ENCODE measurements around the gene SLC39A10. TPM values are rescaled to one million over a fixed set of nuclear protein-coding genes. Genes with fewer than 3 reads are reported as not detected.

Gene SLC39A10
- total and polyA plus RNA-seq, 10 of the 15 experiments (the other 5 are each of a cell fraction or from before 2014, with no cell fraction given) = 2.0 to 23.6 (median 7.9) TPM

DNA sequence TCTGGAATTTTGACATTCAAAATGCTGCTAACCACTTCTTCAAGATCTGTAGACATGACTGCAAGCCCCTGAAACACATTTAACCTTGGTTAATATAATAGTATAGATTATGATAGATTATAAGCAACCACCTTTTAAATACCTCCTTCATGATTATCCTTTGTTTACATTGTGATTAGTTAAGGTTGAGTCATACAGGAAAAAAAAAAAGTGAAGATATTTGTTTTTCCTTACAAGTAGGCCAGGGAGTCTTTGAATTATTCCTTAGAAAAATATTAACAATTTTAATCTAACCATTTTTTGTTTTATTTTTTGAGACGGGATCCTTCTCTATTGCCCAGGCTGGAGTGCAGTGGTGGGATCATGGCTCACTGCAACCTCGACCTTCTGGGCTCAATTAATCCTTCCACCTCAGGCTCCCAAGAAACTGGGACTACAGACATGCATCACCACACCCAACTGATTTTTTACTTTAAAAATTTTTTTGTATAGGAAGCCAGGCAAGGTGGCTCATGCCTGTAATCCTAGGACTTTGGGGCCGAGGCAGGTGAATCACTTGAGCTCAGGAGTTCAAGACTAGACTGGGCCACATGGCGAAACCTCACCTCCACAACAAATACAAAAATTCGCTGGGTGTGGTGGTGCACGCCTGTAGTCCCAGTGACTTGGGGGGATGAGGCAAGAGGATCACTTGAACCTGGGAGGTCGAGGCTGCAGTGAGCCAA is 99.4 kb downstream of the SLC39A10 start:
- no peak overlapping the region for H3K4me3 ChIP-seq
- POLR2A ChIA-PET = no interaction called here
- H3K4me1 ChIP-seq (ENCODE audit: control insufficient read depth, insufficient read depth, low read length) = no peaks in the 10 kb centered on the region
- no peak overlapping the region for H3K27ac ChIP-seq (ENCODE audit: control insufficient read depth, insufficient read depth)
- FAIRE-seq (no peak), DNase-seq (ENCODE audit: low read depth, low spot score) (no peak), ATAC-seq (no peak)
- H3K36me3 ChIP-seq (ENCODE audit: control insufficient read depth in 2 of 2, insufficient read depth in 2 of 2, low read length in 1 of 2) = no peaks in the 10 kb centered on the region
- CTCF ChIA-PET = no interaction called here
- RAD21 ChIA-PET (ENCODE audit: unreplicated experiment) = no interaction called here
- intact Hi-C loops (cut with micrococcal nuclease; ENCODE audit: unreplicated experiment) = no loop called here
- H4K20me1 ChIP-seq (ENCODE audit: control insufficient read depth, insufficient read depth) = no peaks in the 10 kb centered on the region
- WGBS (ENCODE audit: insufficient coverage, insufficient replicate concordance, low lambda C conversion rate, missing lambda C conversion rate) = 29% methylated on average over 7 of the region's 7 CpGs
- TF ChIP-seq IKZF2 (IDR thresholded peaks at IDR 0.05) = no peak
- TF ChIP-seq, protein P1, sequence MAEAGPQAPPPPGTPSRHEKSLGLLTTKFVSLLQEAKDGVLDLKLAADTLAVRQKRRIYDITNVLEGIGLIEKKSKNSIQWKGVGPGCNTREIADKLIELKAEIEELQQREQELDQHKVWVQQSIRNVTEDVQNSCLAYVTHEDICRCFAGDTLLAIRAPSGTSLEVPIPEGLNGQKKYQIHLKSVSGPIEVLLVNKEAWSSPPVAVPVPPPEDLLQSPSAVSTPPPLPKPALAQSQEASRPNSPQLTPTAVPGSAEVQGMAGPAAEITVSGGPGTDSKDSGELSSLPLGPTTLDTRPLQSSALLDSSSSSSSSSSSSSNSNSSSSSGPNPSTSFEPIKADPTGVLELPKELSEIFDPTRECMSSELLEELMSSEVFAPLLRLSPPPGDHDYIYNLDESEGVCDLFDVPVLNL (IDR thresholded peaks at IDR 0.05; ENCODE audit: low read depth, low read length) = no peak
- no peak for TF ChIP-seq KLF5 (IDR thresholded peaks at IDR 0.05; ENCODE audit: partially characterized antibody)
- no peak for TF ChIP-seq TCF7 (IDR thresholded peaks at IDR 0.05; ENCODE audit: borderline replicate concordance)
- TF ChIP-seq, protein P2, sequence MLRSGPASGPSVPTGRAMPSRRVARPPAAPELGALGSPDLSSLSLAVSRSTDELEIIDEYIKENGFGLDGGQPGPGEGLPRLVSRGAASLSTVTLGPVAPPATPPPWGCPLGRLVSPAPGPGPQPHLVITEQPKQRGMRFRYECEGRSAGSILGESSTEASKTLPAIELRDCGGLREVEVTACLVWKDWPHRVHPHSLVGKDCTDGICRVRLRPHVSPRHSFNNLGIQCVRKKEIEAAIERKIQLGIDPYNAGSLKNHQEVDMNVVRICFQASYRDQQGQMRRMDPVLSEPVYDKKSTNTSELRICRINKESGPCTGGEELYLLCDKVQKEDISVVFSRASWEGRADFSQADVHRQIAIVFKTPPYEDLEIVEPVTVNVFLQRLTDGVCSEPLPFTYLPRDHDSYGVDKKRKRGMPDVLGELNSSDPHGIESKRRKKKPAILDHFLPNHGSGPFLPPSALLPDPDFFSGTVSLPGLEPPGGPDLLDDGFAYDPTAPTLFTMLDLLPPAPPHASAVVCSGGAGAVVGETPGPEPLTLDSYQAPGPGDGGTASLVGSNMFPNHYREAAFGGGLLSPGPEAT (IDR thresholded peaks at IDR 0.05; ENCODE audit: low read depth) = no peak
- no peak for TF ChIP-seq ZNF384 (IDR thresholded peaks at IDR 0.05; ENCODE audit: borderline replicate concordance, low read depth, low read length)
- no peak for TF ChIP-seq POLR2AphosphoS2 (IDR thresholded peaks at IDR 0.05; ENCODE audit: low read depth, low read length)
- no peak for TF ChIP-seq SIN3A (IDR thresholded peaks at IDR 0.05; ENCODE audit: low read depth, low read length)
- no peak for TF ChIP-seq SRF (IDR thresholded peaks at IDR 0.05; ENCODE audit: low read depth in 2 of 2, low read length in 2 of 2)
- TF ChIP-seq ATF7 (IDR thresholded peaks at IDR 0.05; ENCODE audit: low read depth) = no peak
- TF ChIP-seq, protein P3, sequence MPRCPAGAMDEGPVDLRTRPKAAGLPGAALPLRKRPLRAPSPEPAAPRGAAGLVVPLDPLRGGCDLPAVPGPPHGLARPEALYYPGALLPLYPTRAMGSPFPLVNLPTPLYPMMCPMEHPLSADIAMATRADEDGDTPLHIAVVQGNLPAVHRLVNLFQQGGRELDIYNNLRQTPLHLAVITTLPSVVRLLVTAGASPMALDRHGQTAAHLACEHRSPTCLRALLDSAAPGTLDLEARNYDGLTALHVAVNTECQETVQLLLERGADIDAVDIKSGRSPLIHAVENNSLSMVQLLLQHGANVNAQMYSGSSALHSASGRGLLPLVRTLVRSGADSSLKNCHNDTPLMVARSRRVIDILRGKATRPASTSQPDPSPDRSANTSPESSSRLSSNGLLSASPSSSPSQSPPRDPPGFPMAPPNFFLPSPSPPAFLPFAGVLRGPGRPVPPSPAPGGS (IDR thresholded peaks at IDR 0.05; ENCODE audit: borderline replicate concordance, insufficient read depth, low read depth, low read length, poor library complexity, severe bottlenecking) = no peak
- no peak for TF ChIP-seq LARP7 (IDR thresholded peaks at IDR 0.05)
- in situ Hi-C loops (cut with MboI) = no loop called here
- no peaks in the 10 kb centered on the region for H3K9me3 ChIP-seq (replicated peaks; ENCODE audit: control insufficient read depth, insufficient read depth, low read length)
- H3K4me2 ChIP-seq (ENCODE audit: control insufficient read depth, insufficient read depth) = no peak overlapping the region
- H3K9ac ChIP-seq (ENCODE audit: control insufficient read depth, insufficient read depth, low read length) = no peak overlapping the region
- SMC1A ChIA-PET (ENCODE audit: uncharacterized antibody, unreplicated experiment) = interaction anchor here (0.8 to 1.6 kb wide), 2 partner anchors 63 to 119 kb away, joined by 3 read pairs; no protein-coding TSS in a partner anchor
- H2AFZ ChIP-seq (ENCODE audit: control insufficient read depth, low read depth, low read length) = no peak overlapping the region
- no peaks in the 10 kb centered on the region for H3K79me2 ChIP-seq (ENCODE audit: control insufficient read depth, insufficient read depth, low read length)
- no peaks in the 10 kb centered on the region for H3K27me3 ChIP-seq (replicated peaks in 1 of 2; ENCODE audit: control insufficient read depth in 2 of 2, insufficient read depth in 2 of 2, low read length in 1 of 2)
- BruUV-seq (replicated peaks) = no TSS peak

All from GM12878 (cell line).